ENCODE measurements around the gene CMC2. TPM values are rescaled to one million over a fixed set of nuclear protein-coding genes. Genes with fewer than 3 reads are reported as not detected.

The CMC2 gene
- total RNA-seq, 1 donor, result 18.5 TPM

- Histone ChIP-seq H3K4me3 (ENCODE audit: insufficient read depth, low read length) (no peak overlapping the region), H3K36me3 (ENCODE audit: insufficient read depth, low read length) (peaks cover 50% of the 10 kb centered on the region), H3K27me3 (ENCODE audit: insufficient read depth, low read length) (no peaks in the 10 kb centered on the region), H3K4me2 (ENCODE audit: insufficient read depth, low read length) (no peak overlapping the region), H3K27ac (ENCODE audit: low read depth, low read length) (no peak overlapping the region), H3K4me1 (ENCODE audit: insufficient read depth, low read length) (peaks cover 9% of the 10 kb centered on the region), H4K20me1 (ENCODE audit: insufficient read depth, low read length) (peaks cover 20% of the 10 kb centered on the region), H3K79me2 (ENCODE audit: insufficient read depth, low read length) (peaks cover 45% of the 10 kb centered on the region), H2AFZ (ENCODE audit: low read length) (no peak overlapping the region), H3K9me3 (ENCODE audit: low read depth, low read length) (no peaks in the 10 kb centered on the region)
- TF ChIP-seq, protein P1, sequence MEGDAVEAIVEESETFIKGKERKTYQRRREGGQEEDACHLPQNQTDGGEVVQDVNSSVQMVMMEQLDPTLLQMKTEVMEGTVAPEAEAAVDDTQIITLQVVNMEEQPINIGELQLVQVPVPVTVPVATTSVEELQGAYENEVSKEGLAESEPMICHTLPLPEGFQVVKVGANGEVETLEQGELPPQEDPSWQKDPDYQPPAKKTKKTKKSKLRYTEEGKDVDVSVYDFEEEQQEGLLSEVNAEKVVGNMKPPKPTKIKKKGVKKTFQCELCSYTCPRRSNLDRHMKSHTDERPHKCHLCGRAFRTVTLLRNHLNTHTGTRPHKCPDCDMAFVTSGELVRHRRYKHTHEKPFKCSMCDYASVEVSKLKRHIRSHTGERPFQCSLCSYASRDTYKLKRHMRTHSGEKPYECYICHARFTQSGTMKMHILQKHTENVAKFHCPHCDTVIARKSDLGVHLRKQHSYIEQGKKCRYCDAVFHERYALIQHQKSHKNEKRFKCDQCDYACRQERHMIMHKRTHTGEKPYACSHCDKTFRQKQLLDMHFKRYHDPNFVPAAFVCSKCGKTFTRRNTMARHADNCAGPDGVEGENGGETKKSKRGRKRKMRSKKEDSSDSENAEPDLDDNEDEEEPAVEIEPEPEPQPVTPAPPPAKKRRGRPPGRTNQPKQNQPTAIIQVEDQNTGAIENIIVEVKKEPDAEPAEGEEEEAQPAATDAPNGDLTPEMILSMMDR (IDR thresholded peaks at IDR 0.05; ENCODE audit: extremely low read depth, low read depth, low read length), result no peak
- DNase-seq (ENCODE audit: insufficient read length, low spot score, missing footprints), result no peak
Observed at GRCh38 chr16:81040842-81041241, 34.2 kb upstream of the CMC2 start.

DNA sequence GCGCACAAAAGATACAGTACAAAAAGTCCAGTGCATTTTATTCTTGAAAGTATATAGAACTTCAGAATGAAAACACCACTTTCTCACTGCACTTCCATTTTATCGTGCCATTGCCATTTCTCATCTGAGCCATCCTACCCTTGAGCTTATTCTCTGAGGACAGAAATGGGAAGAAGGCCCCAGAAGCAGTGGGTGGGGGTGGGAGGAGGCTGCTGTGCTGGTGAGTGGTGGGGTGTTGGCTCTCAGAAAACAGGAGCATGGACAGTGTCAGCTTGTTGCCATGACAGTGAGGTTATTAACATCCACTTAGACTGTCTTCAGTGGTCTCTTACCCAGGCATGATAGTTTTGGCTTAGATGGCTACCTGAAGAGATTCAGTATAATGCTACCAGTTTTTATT is 33.4 kb upstream of the CMC2 start:
- TF ChIP-seq, protein P1 (IDR thresholded peaks at IDR 0.05; ENCODE audit: extremely low read depth, low read depth, low read length), result no peak
- H3K79me2 ChIP-seq (ENCODE audit: insufficient read depth, low read length), result peaks cover 45% of the 10 kb centered on the region
- peaks cover 45% of the 10 kb centered on the region for H3K36me3 ChIP-seq (ENCODE audit: insufficient read depth, low read length)
- H3K4me2 ChIP-seq (ENCODE audit: insufficient read depth, low read length), result no peak overlapping the region
- H3K4me3 ChIP-seq (ENCODE audit: insufficient read depth, low read length), result no peak overlapping the region
- peaks cover 20% of the 10 kb centered on the region for H4K20me1 ChIP-seq (ENCODE audit: insufficient read depth, low read length)
- no peak for DNase-seq (ENCODE audit: insufficient read length, low spot score, missing footprints)
- no peak overlapping the region for H2AFZ ChIP-seq (ENCODE audit: low read length)
- H3K27me3 ChIP-seq (ENCODE audit: insufficient read depth, low read length), result no peaks in the 10 kb centered on the region
- H3K4me1 ChIP-seq (ENCODE audit: insufficient read depth, low read length), result peaks cover 9% of the 10 kb centered on the region
- no peak overlapping the region for H3K27ac ChIP-seq (ENCODE audit: low read depth, low read length)
- no peaks in the 10 kb centered on the region for H3K9me3 ChIP-seq (ENCODE audit: low read depth, low read length)

DNA sequence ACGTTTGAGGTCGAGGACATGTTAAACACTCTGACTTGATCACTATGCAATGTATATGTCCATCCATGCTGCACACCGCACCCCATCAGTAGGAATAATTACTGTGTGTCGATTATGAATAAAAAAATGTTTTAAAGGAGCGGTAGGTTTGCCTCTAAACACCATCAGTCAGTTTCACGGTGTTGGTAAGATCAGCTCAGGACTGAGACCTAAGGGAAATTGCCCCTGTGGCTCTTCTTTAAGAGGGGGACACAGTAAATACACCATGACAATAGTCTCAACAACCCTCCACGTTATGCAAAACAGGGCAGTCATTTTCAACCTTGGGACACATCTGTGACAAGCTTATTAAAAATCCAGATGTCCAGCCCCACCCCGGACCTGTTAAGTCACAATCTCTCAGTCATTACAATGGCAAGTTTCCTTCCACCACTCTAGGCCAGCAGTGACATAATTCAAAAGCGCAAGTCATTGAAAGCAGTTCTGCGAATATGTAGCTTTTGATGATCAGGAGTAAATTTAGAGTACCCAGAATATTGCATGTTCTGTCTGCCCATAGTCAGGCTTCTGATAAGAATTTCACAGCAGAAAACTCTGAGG is 30.2 kb upstream of the CMC2 start:
- TF ChIP-seq, protein P1 (IDR thresholded peaks at IDR 0.05; ENCODE audit: extremely low read depth, low read depth, low read length), result no peak
- Histone ChIP-seq H3K4me2 (ENCODE audit: insufficient read depth, low read length) (peak overlapping the region; percentile 96), H3K79me2 (ENCODE audit: insufficient read depth, low read length) (peaks cover 45% of the 10 kb centered on the region), H3K36me3 (ENCODE audit: insufficient read depth, low read length) (peaks cover 13% of the 10 kb centered on the region), H3K9me3 (ENCODE audit: low read depth, low read length) (no peaks in the 10 kb centered on the region), H3K4me3 (ENCODE audit: insufficient read depth, low read length) (peak overlapping the region; percentile 84), H3K27me3 (ENCODE audit: insufficient read depth, low read length) (no peaks in the 10 kb centered on the region), H4K20me1 (ENCODE audit: insufficient read depth, low read length) (peaks cover 20% of the 10 kb centered on the region), H3K27ac (ENCODE audit: low read depth, low read length) (peak overlapping the region; percentile 64), H3K4me1 (ENCODE audit: insufficient read depth, low read length) (peaks cover 9% of the 10 kb centered on the region), H2AFZ (ENCODE audit: low read length) (peak overlapping the region; percentile 88)
- peak; percentile 81 for DNase-seq (ENCODE audit: insufficient read length, low spot score, missing footprints)

- Histone ChIP-seq H3K4me3 (ENCODE audit: insufficient read depth, low read length) (peak overlapping the region; percentile 84), H3K9me3 (ENCODE audit: low read depth, low read length) (no peaks in the 10 kb centered on the region), H3K4me1 (ENCODE audit: insufficient read depth, low read length) (peaks cover 9% of the 10 kb centered on the region), H3K36me3 (ENCODE audit: insufficient read depth, low read length) (peaks cover 8% of the 10 kb centered on the region), H3K27me3 (ENCODE audit: insufficient read depth, low read length) (no peaks in the 10 kb centered on the region), H4K20me1 (ENCODE audit: insufficient read depth, low read length) (peaks cover 20% of the 10 kb centered on the region), H3K79me2 (ENCODE audit: insufficient read depth, low read length) (peaks cover 45% of the 10 kb centered on the region), H3K4me2 (ENCODE audit: insufficient read depth, low read length) (peak overlapping the region; percentile 96), H2AFZ (ENCODE audit: low read length) (peak overlapping the region; percentile 88), H3K27ac (ENCODE audit: low read depth, low read length) (peak overlapping the region; percentile 64)
- TF ChIP-seq, protein P1 (IDR thresholded peaks at IDR 0.05; ENCODE audit: extremely low read depth, low read depth, low read length), result no peak
- DNase-seq (ENCODE audit: insufficient read length, low spot score, missing footprints), result peak; percentile 88
Observed at GRCh38 chr16:81035975-81036750, 29.5 kb upstream of the CMC2 start.
